HEK293T (cell line): Measurements from ENCODE around the gene NLRP8.
"Not testable (repeated sequence)": the region's sequence is repeated elsewhere in the genome, so short reads cannot be mapped to it uniquely, and the experiment has no call there.

ENCODE experiments used
- BHLHE40 ChIP-seq: fragments of 450-650 bp; IDR thresholded peaks from 2 replicates; pipeline ENCODE4 v1.6.1; 2016; ENCODE audit warnings: mild to moderate bottlenecking, moderate library complexity, borderline replicate concordance
- FOXK2 ChIP-seq: fragments of 450-650 bp; IDR thresholded peaks from 2 replicates; pipeline ENCODE4 v1.6.1; 2016; ENCODE audit warnings: mild to moderate bottlenecking
- FOXM1 ChIP-seq: fragments of 450-650 bp; IDR thresholded peaks from 2 replicates; pipeline ENCODE4 v1.6.1; 2017; ENCODE audit warnings: mild to moderate bottlenecking, borderline replicate concordance
- SP1 ChIP-seq: fragments of 450-650 bp; IDR thresholded peaks from 2 replicates; pipeline ENCODE4 v1.6.1; 2017

GRCh38 chr19:55950566-55950965, 2.9 kb downstream of the NLRP8 start:
- TF ChIP-seq FOXK2, FOXM1, SP1, BHLHE40: not testable (repeated sequence)
